ENCODE data around the gene IFNL1.

The IFNL1 gene

DNA sequence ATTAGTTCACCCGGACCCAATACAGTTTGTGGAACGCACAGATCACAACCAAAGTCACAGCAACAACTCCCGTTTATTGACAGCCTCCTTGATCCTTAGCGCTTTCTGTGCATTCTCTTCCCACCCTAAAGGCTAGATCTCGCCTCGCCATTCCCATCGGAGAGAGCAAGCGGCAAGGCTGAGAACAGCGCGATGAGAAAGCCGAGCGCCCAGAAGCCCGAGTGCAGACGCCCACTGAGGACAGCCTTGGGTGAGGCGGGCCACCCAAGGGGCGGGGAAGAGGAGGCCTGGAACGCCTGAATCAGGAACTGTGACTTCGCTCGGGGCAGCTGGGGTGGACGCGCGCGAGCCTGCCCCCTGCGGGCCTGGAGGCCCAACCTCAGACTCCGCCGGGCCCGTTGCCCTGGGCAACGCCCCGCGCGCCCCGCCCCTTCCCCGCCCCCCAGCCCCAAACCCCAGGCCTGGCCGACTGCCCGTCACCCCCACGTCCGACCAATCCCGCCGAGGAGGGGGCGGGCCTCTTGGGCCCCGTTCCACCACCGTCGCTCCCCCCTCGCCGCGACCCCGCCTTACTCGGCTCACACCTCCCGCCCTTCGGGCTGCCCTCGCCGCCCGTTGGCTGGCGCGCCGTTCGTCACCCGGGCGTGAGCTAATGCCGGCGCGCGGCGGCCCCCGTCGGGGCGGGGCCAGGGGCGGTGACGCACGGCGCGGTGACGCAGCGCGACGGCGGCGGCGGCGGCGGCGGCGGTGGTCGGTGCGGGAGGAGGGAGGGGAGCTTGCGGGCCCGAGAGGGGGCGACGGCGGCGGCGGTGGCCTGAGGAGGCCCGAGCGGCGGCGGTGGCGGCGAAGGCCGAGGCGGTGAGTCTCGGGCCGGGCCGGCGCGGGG, 45.8 kb downstream of the IFNL1 start, which contains the start of gene SAMD4B:
Gene SAMD4B (plus strand): TSS at position 703 of the 886 bp plus-strand sequence. CDS start 14,473 bp downstream, outside the sequence.
- DNase-seq (ENCODE audit: insufficient read length, low spot score), result peak; percentile 99
- peak; percentile 96 for TF ChIP-seq POLR2A (IDR thresholded peaks at IDR 0.05; ENCODE audit: low read depth, low read length)
- FAIRE-seq, result no peak

GRCh38 chr19:39342647-39343305, 46.6 kb downstream of the IFNL1 start:
- FAIRE-seq (no peak), DNase-seq (ENCODE audit: insufficient read length, low spot score) (no peak)
- TF ChIP-seq POLR2A (IDR thresholded peaks at IDR 0.05; ENCODE audit: low read depth, low read length), result no peak

DNA sequence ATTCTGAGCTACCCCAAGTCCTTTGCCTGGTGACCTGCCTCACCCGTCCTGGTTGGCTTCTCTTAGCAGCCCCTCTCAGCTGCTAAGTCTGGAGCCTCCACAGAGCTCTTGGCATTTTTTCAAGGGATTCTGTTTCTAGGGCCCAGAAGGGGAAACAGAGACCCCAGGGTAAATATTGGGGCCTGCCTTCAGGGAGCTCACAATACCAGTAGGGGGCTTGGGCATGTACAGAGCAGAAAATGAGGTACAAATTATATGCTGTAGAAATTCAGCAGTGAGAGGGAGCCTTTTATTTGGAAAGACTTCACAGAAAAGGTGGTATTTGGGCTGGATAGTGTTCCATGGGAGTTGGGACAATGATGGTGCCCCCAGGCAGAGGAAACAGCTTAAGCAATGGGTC, 49.7 kb downstream of the IFNL1 start:
- DNase-seq (ENCODE audit: insufficient read length, low spot score), result no peak
- no peak for FAIRE-seq
- TF ChIP-seq POLR2A (IDR thresholded peaks at IDR 0.05; ENCODE audit: low read depth, low read length), result no peak

- FAIRE-seq, result no peak
- no peak for DNase-seq (ENCODE audit: insufficient read length, low spot score)
- TF ChIP-seq POLR2A (IDR thresholded peaks at IDR 0.05; ENCODE audit: low read depth, low read length), result no peak
These were observed 51.3 kb downstream of the IFNL1 start for GRCh38 chr19:39347332-39348164.
